CD4-positive, alpha-beta T cell treated with Interferon alpha-2 for 1 hour (primary cell): ENCODE results near the gene RPS13.
"Not testable (repeated sequence)": the region's sequence is repeated elsewhere in the genome, so short reads cannot be mapped to it uniquely, and the experiment has no call there.

Experiments
- DNase-seq, 2 donors: peaks; one replicate each; pipeline ENCODE4 v3.0.0-alpha.2; 2020 to 2022

RPS13 gene

GRCh38 chr11:17077520-17078401 is at the start of gene RPS13:
Gene RPS13, minus strand, starts transcription at chr11:17077667. Its CDS starts 26 bp downstream, at chr11:17077641.
- peak; percentile 96 for DNase-seq

DNA sequence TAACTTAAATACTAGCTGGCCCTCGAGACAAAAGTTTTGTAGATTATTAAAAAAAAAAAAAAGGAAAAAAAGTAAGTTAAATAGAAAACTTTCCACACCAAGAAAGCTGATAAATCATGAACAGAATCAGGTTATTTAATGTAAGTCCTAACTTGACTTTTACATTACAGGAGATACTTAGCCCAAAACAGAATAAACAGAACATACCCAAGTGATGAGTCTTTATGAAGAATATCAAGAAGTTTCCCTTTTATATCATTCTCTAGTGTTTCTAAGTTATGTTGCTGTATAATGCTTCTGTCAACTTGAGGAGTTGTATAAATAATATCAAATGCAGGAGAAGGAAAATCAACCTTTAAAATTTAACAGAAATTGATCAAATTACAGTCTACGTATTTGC is 44.5 kb upstream of the RPS13 start:
- no peak for DNase-seq

DNA sequence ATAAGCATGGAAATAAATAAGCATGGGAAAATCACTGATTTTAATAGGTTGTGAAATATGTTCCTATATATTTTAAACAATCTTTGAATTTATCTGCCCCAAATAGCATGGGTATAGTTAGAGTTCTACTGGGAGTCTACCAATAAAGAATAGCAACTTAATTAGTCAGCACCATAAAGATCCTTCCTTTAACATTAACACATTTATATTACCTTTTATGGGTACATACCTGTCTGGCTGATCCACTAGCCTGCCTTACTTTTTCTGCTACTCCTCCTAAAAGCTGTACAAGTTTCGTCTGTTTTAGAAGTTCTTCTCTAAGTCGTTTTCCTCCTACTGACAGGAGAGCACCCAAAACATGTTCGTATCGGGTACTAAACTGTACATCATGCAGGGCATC is 39.8 kb upstream of the RPS13 start:
- DNase-seq, result no peak

DNA sequence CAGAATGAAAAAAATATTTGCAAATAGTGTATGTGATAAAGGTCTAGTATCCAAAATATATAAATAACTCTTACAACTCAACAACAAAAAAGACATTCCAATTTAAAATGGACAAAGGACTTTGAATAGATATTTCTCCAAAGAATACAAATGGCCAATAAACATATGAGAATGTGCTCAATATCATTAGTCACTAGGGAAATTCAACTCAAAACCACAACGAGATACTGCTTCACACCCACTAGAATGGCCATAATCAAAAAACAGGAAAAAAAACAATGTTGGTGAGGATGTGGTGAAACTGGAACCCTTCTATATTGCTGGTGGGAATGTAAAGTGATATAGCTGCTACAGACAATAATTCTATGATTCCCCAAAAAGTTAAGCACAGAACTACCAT is 38.6 kb upstream of the RPS13 start:
- DNase-seq, result no peak

DNA sequence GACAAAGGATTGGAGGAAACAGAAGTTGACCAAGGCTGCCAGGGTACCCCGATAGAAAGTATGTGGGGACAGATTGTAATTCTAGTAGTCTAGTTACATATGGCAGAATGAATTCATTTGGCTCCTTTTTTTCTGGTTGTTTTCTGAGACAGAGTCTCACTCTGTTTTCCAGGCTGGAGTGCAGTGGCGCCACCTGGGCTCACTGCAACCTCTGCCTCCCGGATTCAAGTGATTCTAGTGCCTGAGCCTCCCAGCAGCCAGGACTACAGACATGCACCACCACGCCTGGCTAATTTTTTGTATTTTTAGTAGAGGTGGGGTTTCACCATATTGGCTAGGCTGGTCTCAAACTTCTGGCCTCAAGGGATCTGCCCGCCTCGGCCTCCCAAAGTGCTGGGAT is 30.3 kb upstream of the RPS13 start:
- not testable (repeated sequence) for DNase-seq

DNA sequence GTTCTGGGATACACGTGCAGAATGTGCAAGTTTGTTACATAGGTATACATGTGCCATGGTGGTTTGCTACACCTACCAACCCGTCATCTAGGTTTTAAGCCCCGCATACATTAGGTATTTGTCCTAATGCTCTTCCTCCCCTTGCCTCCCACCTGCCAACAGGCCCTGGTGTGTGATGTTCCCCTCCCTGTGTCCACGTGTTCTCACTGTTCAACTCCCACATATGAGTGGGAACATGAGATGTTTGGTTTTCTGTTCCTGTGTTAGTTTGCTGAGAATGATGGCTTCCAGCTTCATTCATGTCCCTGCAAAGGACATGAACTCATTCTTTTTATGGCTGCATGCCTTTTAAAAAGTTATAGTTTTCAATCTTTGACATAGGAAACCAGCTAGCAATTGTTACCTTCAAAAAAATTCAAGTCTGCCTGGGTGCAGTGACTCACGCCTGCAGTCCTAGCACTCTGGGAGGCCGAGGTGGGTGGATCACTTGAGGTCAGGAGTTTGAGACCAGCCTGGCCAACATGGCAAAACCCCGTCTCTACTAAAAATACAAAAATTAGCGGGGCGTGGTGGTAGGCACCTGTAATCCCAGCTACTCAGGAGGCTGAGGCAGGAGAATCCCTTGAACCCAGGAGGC is 28.1 kb upstream of the RPS13 start:
- DNase-seq, result not testable (repeated sequence)

DNA sequence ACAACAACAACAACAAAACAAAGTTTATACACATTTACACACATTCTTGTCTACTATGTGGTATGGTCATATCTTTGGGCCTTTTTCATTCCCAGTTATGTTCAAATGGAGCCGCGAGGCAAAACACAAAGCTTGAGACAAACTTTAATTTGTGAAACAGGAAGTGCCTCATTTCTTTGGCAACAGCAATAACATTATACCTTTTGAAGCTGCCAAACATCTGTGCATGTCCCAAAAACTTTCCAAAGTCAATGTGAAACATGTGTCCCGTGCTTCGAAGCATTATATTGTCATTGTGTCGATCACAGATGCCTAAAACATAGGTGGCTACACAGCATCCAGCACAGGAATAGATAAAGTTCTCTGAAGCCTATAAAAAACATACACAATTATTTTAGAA is 25.0 kb upstream of the RPS13 start:
- DNase-seq, result no peak

DNA sequence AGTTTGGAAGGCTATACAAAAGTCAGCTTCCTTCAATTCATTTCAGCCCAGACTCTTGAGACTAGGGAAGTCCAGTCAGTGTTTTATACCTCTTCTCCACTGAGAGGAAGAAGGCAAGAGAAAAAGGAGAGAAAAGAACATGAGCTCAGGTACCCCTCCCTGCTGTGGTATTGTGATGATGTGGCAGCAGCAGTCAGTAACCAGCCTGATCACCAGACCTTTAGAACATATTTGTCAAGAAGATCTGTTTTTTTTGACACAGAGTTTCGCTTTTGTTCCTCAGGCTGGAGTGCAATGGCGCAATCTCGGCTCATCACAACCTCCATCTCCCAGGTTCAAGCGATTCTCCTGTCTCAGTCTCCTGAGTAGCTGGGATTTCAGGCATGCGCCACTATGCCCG is 21.2 kb upstream of the RPS13 start:
- no peak for DNase-seq

DNA sequence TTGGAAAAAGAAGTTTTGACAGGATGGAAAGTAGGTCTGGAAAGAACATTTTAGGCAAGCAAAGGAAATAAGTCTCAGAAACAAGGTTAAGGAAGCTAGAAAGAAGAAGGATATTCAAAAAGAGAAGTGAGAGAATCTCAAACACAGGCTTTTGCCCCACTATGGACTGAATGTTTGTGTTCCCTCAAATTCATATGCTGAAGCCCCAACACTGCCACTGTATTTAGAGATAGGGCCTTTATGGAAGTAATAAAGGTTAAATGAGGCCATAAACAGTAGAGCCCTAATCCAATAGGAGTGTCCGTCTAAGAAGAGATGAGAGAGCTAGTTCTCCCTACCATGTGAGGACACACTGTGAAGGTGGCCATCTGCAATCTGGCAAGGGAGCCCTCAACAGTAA is 20.6 kb upstream of the RPS13 start:
- no peak for DNase-seq

- DNase-seq, result not testable (repeated sequence)
These were observed 8.5 kb upstream of the RPS13 start for GRCh38 chr11:17085976-17086375.

DNA sequence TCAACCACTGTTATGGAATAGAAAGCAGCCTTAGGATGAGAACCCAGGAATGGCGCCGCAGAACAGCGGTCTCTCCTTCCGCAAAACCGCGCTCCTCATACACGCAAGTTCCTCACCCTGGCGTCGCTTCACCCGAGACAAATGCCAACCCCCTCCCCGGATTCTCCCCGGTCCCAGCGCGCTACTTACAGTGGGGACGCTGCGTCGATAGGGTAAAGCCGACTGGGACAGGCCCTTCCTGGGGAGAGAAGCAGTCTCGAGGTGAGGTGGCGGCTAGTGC is 287 bp downstream of the RPS13 start:
- no peak for DNase-seq

DNA sequence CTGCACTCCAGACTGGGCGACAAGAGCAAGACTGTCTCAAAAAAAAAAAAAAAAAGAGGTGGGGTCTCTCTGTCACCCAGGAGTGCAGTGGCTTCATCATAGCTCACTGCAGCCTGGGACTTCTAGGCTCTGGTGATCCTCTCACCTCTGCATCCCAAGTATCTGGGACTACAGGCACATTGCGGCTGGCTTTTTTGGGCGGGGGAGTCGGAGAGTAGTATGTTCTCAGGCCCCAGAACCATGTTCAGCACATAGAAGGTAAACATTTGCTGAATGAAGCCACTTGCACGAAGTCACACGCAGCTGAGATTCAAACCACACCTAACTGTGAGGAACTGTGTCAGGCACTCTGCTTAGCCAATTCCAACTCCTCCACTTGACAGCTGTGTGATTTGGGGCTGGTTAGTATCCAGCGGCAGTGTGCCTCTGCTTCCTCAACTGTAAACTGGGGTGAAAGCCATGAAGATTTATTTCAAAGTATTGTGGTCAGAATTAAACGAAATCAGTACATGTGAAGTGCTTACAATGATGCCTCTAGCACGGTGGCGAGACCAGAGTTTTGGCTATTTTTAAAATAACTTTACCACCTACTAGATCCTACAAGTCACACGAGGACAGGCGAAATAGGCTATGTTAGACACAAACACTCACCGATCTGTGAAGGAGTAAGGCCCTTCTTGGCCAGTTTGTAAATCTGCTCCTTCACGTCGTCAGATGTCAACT is 789 bp downstream of the RPS13 start:
- DNase-seq, result peak in 1 of 2 donors; percentile 7

- no peak for DNase-seq
These were observed 2.0 kb downstream of the RPS13 start for GRCh38 chr11:17075506-17075905.

DNA sequence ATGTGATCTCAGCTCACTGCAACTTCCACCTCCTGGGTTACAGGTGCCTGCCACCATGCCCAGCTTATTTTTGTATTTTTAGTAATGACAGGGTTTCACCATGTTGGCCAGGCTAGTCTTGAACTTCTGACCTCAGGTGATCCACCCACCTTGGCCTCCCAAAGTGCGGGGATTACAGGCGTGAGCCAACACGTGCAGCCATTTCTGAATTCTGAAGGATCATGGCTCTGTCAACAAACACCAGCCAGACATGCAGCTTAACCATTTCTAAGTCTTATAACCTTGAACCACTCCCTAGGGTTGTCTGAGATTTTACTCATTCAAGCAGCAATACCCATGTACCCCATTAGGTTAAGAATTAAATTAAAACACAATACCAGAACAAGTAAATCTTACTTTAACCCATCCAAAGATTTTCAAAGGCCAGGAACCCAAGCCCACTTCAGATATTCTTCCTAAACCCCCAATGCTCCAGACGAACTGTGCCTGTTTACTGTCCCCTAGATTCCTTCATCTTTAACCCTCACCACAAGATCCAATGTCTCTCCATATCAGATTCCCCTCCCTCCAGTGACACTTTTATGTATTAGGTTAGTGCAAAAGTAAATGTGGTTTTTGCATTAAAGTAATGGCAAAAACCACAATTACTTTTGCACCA is 4.0 kb downstream of the RPS13 start:
- DNase-seq, result no peak

GRCh38 chr11:17067417-17067816 is 10.1 kb downstream of the RPS13 start:
- DNase-seq, result no peak

GRCh38 chr11:17066691-17067090 is 10.8 kb downstream of the RPS13 start:
- no peak for DNase-seq

GRCh38 chr11:17063171-17064002 is 14.1 kb downstream of the RPS13 start:
- DNase-seq, result peak; percentile 25 to 47

- not testable (repeated sequence) for DNase-seq
These were observed 26.3 kb downstream of the RPS13 start for GRCh38 chr11:17051146-17051545.

GRCh38 chr11:17048491-17048890 is 29.0 kb downstream of the RPS13 start:
- not testable (repeated sequence) for DNase-seq

DNA sequence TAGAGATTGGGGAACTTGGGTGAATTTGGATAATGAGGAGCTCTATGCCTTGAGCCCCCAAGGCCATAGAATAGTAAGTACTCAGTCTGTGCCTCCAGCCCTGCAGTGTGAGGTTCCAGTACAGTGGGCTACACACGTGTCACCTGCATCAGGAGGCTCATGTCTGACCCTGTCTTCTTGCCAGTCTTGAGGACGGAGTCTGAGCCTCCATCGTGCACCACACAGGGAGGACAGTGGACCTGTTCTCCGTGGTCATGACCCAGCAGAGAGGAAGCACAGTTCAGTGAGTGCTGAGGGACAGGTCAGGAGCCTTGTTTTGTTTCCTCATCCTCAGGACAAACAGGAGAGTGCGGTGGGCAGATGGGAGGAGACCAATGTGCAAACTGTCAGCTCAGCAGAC is 30.8 kb downstream of the RPS13 start:
- no peak for DNase-seq

- DNase-seq, result no peak
These were observed 40.5 kb downstream of the RPS13 start for GRCh38 chr11:17036666-17037658.
